HEK293T (cell line): ENCODE results near the gene CLCN7.

Source experiments
- ARNT ChIP-seq: fragments of 450-650 bp; IDR thresholded peaks from 2 replicates; pipeline ENCODE4 v1.6.1; 2017; ENCODE audit warnings: mild to moderate bottlenecking
- BHLHE40 ChIP-seq: fragments of 450-650 bp; IDR thresholded peaks from 2 replicates; pipeline ENCODE4 v1.6.1; 2016; ENCODE audit warnings: mild to moderate bottlenecking, moderate library complexity, borderline replicate concordance
- CTBP1 ChIP-seq: fragments of 450-650 bp; IDR thresholded peaks from 2 replicates; pipeline ENCODE4 v1.6.1; 2016; ENCODE audit warnings: borderline replicate concordance
- FOXM1 ChIP-seq: fragments of 450-650 bp; IDR thresholded peaks from 2 replicates; pipeline ENCODE4 v1.6.1; 2017; ENCODE audit warnings: mild to moderate bottlenecking, borderline replicate concordance
- NFRKB ChIP-seq: fragments of 450-650 bp; IDR thresholded peaks from 2 replicates; pipeline ENCODE4 v1.6.1; 2016; ENCODE audit warnings: mild to moderate bottlenecking, moderate library complexity
- SP1 ChIP-seq: fragments of 450-650 bp; IDR thresholded peaks from 2 replicates; pipeline ENCODE4 v1.6.1; 2017
- SUZ12 ChIP-seq: fragments of 450-650 bp; IDR thresholded peaks from 2 replicates; pipeline ENCODE4 v1.6.1; 2016; ENCODE audit warnings: mild to moderate bottlenecking
- TARDBP ChIP-seq: fragments of 450-650 bp; IDR thresholded peaks from 2 replicates; pipeline ENCODE4 v1.6.1; 2016
- TF ChIP-seq, protein P1 (sequence below): fragments of 450-650 bp; IDR thresholded peaks from 2 replicates; pipeline ENCODE4 v1.6.1; 2016

DNA sequence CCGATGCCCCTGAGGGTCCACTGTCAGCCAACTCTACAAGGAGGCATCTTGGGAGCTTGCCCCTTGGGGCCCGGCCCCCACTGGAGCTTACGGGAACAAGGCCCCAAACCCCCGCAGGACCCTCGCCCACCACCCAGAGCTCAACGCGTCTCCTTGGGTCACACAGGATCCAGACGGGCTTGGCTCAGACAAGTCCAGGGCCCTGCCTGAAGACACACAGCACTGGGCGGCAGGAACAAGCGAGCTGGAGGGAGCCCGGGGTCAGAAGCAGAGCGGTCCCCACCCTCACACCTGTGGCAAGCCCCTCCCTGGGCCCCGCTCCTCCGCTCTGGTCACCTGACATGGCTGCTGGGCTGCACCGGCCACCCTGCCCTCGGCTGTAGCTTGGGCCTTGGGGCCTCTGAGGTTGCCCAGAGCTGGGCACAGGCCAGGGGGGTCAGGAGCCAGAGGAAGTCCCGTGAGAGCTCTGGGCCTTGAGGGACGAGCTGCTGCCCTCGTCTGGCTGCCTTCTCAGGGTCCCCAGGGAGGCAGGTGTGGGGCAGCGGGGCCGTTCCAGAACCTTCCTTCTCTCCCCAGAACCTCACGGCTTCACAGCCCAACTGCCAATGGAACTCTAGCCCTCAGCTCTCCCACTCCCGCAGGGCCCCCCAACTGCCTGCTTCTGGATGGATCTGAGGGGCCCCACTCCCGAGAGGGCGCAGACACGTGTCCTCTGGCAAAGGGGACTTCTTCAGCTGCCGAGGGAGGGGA lies 30.7 kb downstream of the CLCN7 start, which contains the start of gene CCDC154:
- TF ChIP-seq SUZ12 (no peak), FOXM1 (no peak), ARNT (no peak), NFRKB (no peak), TARDBP (no peak), CTBP1 (no peak), SP1 (no peak), BHLHE40 (no peak)
- TF ChIP-seq, protein P1, sequence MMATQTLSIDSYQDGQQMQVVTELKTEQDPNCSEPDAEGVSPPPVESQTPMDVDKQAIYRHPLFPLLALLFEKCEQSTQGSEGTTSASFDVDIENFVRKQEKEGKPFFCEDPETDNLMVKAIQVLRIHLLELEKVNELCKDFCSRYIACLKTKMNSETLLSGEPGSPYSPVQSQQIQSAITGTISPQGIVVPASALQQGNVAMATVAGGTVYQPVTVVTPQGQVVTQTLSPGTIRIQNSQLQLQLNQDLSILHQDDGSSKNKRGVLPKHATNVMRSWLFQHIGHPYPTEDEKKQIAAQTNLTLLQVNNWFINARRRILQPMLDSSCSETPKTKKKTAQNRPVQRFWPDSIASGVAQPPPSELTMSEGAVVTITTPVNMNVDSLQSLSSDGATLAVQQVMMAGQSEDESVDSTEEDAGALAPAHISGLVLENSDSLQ = no peak
